Skeletal muscle tissue (tissue), 4 donors: Measurements from ENCODE around the gene MEIS2. TPM values are rescaled to one million over a fixed set of nuclear protein-coding genes. Genes with fewer than 3 reads are reported as not detected.
A peak's percentile ranks its signal among the peaks of the same experiment; 100 is the strongest.

Experiments used
- H3K27ac ChIP-seq: one replicate; pipeline ENCODE4 v1.7.0; 2013; ENCODE audit warnings: mild to moderate bottlenecking, low read depth, low read length, inconsistent platforms
- H3K27me3 ChIP-seq, 3 donors: one replicate each; pipeline ENCODE4 v1.7.0; 2013; ENCODE audit warnings: low read length in 3 of 3; ENCODE audit not compliant: control insufficient read depth in 3 of 3, insufficient read depth in 3 of 3
- H3K36me3 ChIP-seq, 3 donors: one replicate each; pipeline ENCODE4 v1.7.0; 2013; ENCODE audit warnings: low read length in 3 of 3; ENCODE audit not compliant: control insufficient read depth in 3 of 3, insufficient read depth in 3 of 3
- H3K4me1 ChIP-seq, 3 donors: one replicate each; pipeline ENCODE4 v1.7.0; 2013; ENCODE audit warnings: low read length in 3 of 3, mild to moderate bottlenecking in 3 of 3; ENCODE audit not compliant: control insufficient read depth in 3 of 3, insufficient read depth in 3 of 3
- H3K4me3 ChIP-seq, 3 donors: one replicate each; pipeline ENCODE4 v1.7.0; 2013; ENCODE audit warnings: low read length in 3 of 3
- H3K9ac ChIP-seq, 3 donors: one replicate each; pipeline ENCODE4 v1.7.0; 2013; ENCODE audit warnings: low read length in 3 of 3, mild to moderate bottlenecking in 3 of 3, moderate library complexity in 2 of 3, low read depth in 1 of 3
- H3K9me3 ChIP-seq, 3 donors: one replicate each; pipeline ENCODE4 v1.7.0; 2013; ENCODE audit warnings: low read length in 3 of 3; ENCODE audit not compliant: control insufficient read depth in 3 of 3
- total RNA-seq: library from RNA; depleted of rRNA; stranded (reverse); fragments of >200 nt; gene quantifications from one replicate; pipeline ENCODE4 v1.2.3, GENCODE V29; 2014
- donor health status: Osteomylitis.

Gene MEIS2
- total RNA-seq, 1 donor from 2014 or later: 4.2 TPM

DNA sequence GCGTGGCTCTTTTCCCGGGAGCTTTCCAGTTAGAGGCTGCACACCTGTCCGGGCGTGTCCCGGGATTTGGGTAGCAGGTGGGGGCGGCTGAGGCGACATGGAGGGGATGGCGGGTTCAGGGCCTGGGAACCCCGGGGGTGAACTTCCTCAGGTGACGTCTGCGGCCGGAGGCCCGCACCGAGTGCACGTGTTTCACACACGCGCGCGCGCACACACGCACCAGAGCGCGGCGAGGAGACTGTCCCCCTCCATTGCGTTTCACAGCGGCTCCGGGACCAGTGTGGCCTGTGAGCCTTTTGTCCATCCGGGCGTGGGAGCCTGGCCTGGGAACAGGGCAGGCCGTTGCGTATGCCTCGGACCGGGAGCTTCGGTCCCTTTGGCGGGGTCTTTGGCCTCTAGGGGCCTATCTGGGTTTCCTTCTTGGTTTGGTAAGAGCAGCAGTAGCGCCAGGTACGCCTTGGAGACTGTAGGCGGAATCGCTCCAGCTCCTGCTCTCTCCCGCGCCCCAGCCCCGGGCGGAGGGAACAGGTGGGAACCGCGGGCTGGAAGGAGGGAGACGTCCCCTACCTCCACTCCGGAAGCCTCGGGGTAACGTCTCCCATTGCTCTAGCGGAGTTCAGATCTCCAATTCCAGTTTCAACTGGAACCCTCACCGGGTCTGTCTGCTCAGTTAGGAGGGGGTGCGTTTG is 220.0 kb downstream of the MEIS2 start:
- Histone ChIP-seq H3K4me1 (peaks cover 6 to 22% (median 8%) of the 10 kb centered on the region in 3 donors), H3K4me3 (peak overlapping the region in 1 of 3 donors; percentile 43), H3K36me3 (no peaks in the 10 kb centered on the region), H3K9me3 (no peaks in the 10 kb centered on the region), H3K27me3 (peaks cover 81 to 88% (median 85%) of the 10 kb centered on the region in 3 donors), H3K9ac (no peak overlapping the region), H3K27ac (no peak overlapping the region)

GRCh38 chr15:36879568-36880222 is 220.7 kb downstream of the MEIS2 start:
- no peak overlapping the region for H3K27ac ChIP-seq
- H3K27me3 ChIP-seq: peaks cover 77 to 82% (median 78%) of the 10 kb centered on the region in 3 donors
- no peak overlapping the region for H3K9ac ChIP-seq
- peaks cover 6 to 22% (median 8%) of the 10 kb centered on the region in 3 donors for H3K4me1 ChIP-seq
- no peak overlapping the region for H3K4me3 ChIP-seq
- H3K9me3 ChIP-seq: no peaks in the 10 kb centered on the region
- no peaks in the 10 kb centered on the region for H3K36me3 ChIP-seq

- H3K4me1 ChIP-seq: peaks cover 6 to 20% (median 8%) of the 10 kb centered on the region in 3 donors
- no peak overlapping the region for H3K27ac ChIP-seq
- H3K9ac ChIP-seq: no peak overlapping the region
- H3K36me3 ChIP-seq: no peaks in the 10 kb centered on the region
- H3K4me3 ChIP-seq: no peak overlapping the region
- peaks cover 70 to 72% (median 70%) of the 10 kb centered on the region in 3 donors for H3K27me3 ChIP-seq
- no peaks in the 10 kb centered on the region for H3K9me3 ChIP-seq
Measured at GRCh38 chr15:36878684-36879262, 221.6 kb downstream of the MEIS2 start.

GRCh38 chr15:36877796-36878683 is 222.3 kb downstream of the MEIS2 start:
- Histone ChIP-seq H3K9me3 (no peaks in the 10 kb centered on the region), H3K27ac (no peak overlapping the region), H3K4me1 (peaks cover 6 to 17% (median 8%) of the 10 kb centered on the region in 3 donors), H3K4me3 (peak overlapping the region in 1 of 3 donors; percentile 14), H3K27me3 (peaks cover 62 to 65% (median 63%) of the 10 kb centered on the region in 3 donors), H3K9ac (no peak overlapping the region), H3K36me3 (no peaks in the 10 kb centered on the region)

GRCh38 chr15:36877294-36877693 is 223.1 kb downstream of the MEIS2 start:
- Histone ChIP-seq H3K9ac (no peak overlapping the region), H3K4me1 (peaks cover 6 to 13% (median 8%) of the 10 kb centered on the region in 3 donors), H3K27ac (no peak overlapping the region), H3K4me3 (no peak overlapping the region), H3K9me3 (no peaks in the 10 kb centered on the region), H3K36me3 (no peaks in the 10 kb centered on the region), H3K27me3 (peaks cover 55 to 58% (median 56%) of the 10 kb centered on the region in 3 donors)

DNA sequence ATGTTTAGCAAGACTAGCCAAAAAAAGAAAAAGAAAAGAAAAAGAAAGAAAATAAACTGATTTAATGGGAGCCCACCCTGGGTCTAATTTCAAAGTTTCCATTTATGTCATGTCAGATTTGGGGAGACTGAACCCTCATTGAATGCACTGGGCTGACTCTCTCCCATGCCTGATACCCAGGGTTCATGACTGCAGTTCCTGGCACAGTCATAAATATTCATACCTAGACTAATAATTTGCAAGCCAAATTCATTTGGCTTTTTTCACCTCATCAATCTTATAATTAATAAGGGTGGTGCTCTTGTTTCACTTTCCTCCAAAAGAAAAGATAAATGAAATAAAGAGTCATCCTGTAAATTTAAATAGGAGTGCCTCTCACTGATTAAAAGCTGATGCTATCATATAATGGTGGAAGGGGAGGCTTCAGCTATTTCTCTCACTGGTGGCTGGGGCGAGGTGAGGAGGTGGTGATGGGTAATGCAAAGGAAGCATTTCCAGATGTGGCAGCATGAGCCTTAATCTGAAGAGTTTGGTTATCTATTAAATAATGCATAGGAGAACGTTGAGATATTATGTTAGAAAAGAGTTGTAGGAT is 224.5 kb downstream of the MEIS2 start:
- Histone ChIP-seq H3K9ac (no peak overlapping the region), H3K4me3 (no peak overlapping the region), H3K4me1 (peaks cover 6 to 13% (median 8%) of the 10 kb centered on the region in 3 donors), H3K27ac (no peak overlapping the region), H3K9me3 (no peaks in the 10 kb centered on the region), H3K27me3 (peaks cover 41 to 43% (median 42%) of the 10 kb centered on the region in 3 donors), H3K36me3 (no peaks in the 10 kb centered on the region)

GRCh38 chr15:36874930-36875329 is 225.4 kb downstream of the MEIS2 start:
- Histone ChIP-seq H3K4me1 (peaks cover 0 to 6% (median under 1%) of the 10 kb centered on the region in 3 donors), H3K27me3 (peaks cover 32 to 34% (median 33%) of the 10 kb centered on the region in 3 donors), H3K9ac (no peak overlapping the region), H3K4me3 (no peak overlapping the region), H3K36me3 (no peaks in the 10 kb centered on the region), H3K27ac (no peak overlapping the region), H3K9me3 (no peaks in the 10 kb centered on the region)

DNA sequence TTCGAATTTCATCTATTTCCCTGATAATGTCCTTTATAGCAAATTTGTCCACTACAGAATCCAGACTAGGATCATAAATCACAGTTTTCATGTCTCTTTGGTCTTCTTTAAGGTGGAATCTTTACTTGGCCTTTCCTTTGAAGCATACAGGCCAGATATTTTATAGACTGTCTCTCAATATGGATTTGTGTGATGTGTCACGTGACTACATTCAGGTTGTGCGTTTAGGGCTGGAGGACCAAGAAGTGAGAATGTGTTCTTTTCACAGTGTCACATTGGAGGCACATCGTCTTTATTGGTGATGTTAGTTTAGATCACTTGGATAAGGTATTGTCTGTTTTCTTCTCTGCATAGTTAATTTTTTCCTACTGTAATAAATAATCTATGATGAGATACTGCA is 232.9 kb downstream of the MEIS2 start:
- Histone ChIP-seq H3K4me1 (no peaks in the 10 kb centered on the region), H3K9ac (no peak overlapping the region), H3K27me3 (peaks cover 0 to 5% (median 0%) of the 10 kb centered on the region in 3 donors), H3K27ac (no peak overlapping the region), H3K4me3 (no peak overlapping the region), H3K9me3 (no peaks in the 10 kb centered on the region), H3K36me3 (no peaks in the 10 kb centered on the region)

DNA sequence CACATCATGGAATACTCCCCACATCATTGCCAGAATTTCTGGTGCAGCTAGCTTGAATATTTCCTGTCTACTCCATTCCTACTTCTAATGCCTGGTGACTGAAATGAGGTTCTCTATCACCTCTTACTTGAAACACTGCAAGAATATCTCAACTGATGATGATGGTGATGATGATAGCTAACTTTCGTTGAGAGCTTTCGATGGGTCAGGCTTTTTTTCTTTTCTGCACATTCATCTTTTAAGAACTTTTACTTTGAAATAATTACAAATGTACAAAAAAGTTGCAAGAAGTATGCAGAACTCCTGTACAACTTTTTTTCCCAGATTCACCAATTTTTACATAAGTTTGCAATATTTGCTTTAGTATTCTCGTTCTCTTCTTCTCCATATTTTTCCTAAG is 233.5 kb downstream of the MEIS2 start:
- H3K27ac ChIP-seq: no peak overlapping the region
- H3K9ac ChIP-seq: no peak overlapping the region
- H3K4me1 ChIP-seq: no peaks in the 10 kb centered on the region
- peaks cover 0 to 5% (median 0%) of the 10 kb centered on the region in 3 donors for H3K27me3 ChIP-seq
- no peaks in the 10 kb centered on the region for H3K36me3 ChIP-seq
- no peaks in the 10 kb centered on the region for H3K9me3 ChIP-seq
- H3K4me3 ChIP-seq: no peak overlapping the region
